ENCODE results near the gene PSKH1. TPM values are rescaled to one million over a fixed set of nuclear protein-coding genes. Genes with fewer than 3 reads are reported as not detected.

The PSKH1 gene
- polyA plus RNA-seq, 1 donor from 2014 or later: 3.8 TPM

DNA sequence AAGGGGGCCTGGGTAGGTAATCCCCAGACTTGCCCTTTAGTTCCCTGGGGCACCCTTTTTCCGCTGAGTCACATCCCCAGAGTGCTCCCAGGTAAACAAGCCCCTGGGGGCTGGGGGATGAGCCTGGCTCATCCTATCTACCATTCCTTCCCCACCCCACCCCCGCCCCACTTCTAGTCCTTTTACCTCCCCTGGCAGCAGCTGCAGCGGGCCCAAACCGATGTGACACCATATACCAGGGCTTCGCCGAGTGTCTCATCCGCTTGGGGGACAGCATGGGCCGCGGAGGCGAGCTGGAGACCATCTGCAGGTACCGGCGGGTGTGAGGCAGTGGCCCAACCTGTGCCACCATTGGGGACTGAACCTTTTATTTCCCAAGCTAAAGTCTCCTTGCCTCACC lies 7.5 kb upstream of the PSKH1 start:
- Histone ChIP-seq H3K36me3 (ENCODE audit: insufficient read depth, low read length) (peaks cover 8% of the 10 kb centered on the region), H3F3A (ENCODE audit: insufficient read depth, low read length, poor library complexity, severe bottlenecking) (no peaks in the 10 kb centered on the region), H3K79me2 (replicated peaks; ENCODE audit: insufficient read depth, low read length) (no peaks in the 10 kb centered on the region), H3K9me3 (ENCODE audit: low read length) (no peaks in the 10 kb centered on the region), H3K9ac (ENCODE audit: low read length) (no peak overlapping the region), H3K27ac (ENCODE audit: low read length) (no peak overlapping the region), H3K27me3 (ENCODE audit: insufficient read depth, low read depth, low read length) (no peaks in the 10 kb centered on the region), H3K4me2 (ENCODE audit: low read length) (no peak overlapping the region), H3K4me3 (ENCODE audit: low read length) (no peak overlapping the region), H4K20me1 (ENCODE audit: insufficient read depth) (no peaks in the 10 kb centered on the region), H3K9me2 (ENCODE audit: insufficient read depth, low read length) (no peaks in the 10 kb centered on the region), H2AFZ (ENCODE audit: low read depth, low read length) (no peak overlapping the region)
- TF ChIP-seq REST (IDR thresholded peaks at IDR 0.05; ENCODE audit: borderline replicate concordance) (no peak), EZH2 (IDR thresholded peaks at IDR 0.05; ENCODE audit: borderline replicate concordance, insufficient read depth, low read length, poor library complexity, severe bottlenecking) (no peak), POLR2AphosphoS5 (IDR thresholded peaks at IDR 0.05) (no peak), CTCF (IDR thresholded peaks at IDR 0.05; ENCODE audit: poor library complexity, severe bottlenecking) (no peak), MXI1 (conservative IDR thresholded peaks at IDR 0.05; ENCODE audit: poor library complexity, severe bottlenecking) (no peak), EP300 (conservative IDR thresholded peaks at IDR 0.05; ENCODE audit: poor library complexity, severe bottlenecking) (no peak), SMC3 (conservative IDR thresholded peaks at IDR 0.05; ENCODE audit: poor library complexity) (no peak), RAD21 (conservative IDR thresholded peaks at IDR 0.05) (no peak), TAF1 (IDR thresholded peaks at IDR 0.05; ENCODE audit: low read depth) (no peak)

- Histone ChIP-seq H3K4me2 (ENCODE audit: low read length) (no peak overlapping the region), H3F3A (ENCODE audit: insufficient read depth, low read length, poor library complexity, severe bottlenecking) (no peaks in the 10 kb centered on the region), H3K79me2 (replicated peaks; ENCODE audit: insufficient read depth, low read length) (no peaks in the 10 kb centered on the region), H3K9me3 (ENCODE audit: low read length) (no peaks in the 10 kb centered on the region), H3K4me3 (ENCODE audit: low read length) (no peak overlapping the region), H3K9me2 (ENCODE audit: insufficient read depth, low read length) (no peaks in the 10 kb centered on the region), H2AFZ (ENCODE audit: low read depth, low read length) (no peak overlapping the region), H3K36me3 (ENCODE audit: insufficient read depth, low read length) (peaks cover 8% of the 10 kb centered on the region), H3K9ac (ENCODE audit: low read length) (no peak overlapping the region), H3K27ac (ENCODE audit: low read length) (no peak overlapping the region), H3K27me3 (ENCODE audit: insufficient read depth, low read depth, low read length) (no peaks in the 10 kb centered on the region), H4K20me1 (ENCODE audit: insufficient read depth) (no peaks in the 10 kb centered on the region)
- TF ChIP-seq CTCF (IDR thresholded peaks at IDR 0.05; ENCODE audit: poor library complexity, severe bottlenecking) (no peak), POLR2AphosphoS5 (IDR thresholded peaks at IDR 0.05) (no peak), REST (IDR thresholded peaks at IDR 0.05; ENCODE audit: borderline replicate concordance) (no peak), MXI1 (conservative IDR thresholded peaks at IDR 0.05; ENCODE audit: poor library complexity, severe bottlenecking) (no peak)
Measured at GRCh38 chr16:67885976-67886375, 7.1 kb upstream of the PSKH1 start.
